NCI-H524 treated with DMSO at 0.1 percent for 48 hours (cell line): ENCODE measurements around the gene AMPD3.

Experiments used
- DNase-seq: peaks from one replicate; lab custom pipeline; 2025; lab: John Stamatoyannopoulos, UW

AMPD3 gene

DNA sequence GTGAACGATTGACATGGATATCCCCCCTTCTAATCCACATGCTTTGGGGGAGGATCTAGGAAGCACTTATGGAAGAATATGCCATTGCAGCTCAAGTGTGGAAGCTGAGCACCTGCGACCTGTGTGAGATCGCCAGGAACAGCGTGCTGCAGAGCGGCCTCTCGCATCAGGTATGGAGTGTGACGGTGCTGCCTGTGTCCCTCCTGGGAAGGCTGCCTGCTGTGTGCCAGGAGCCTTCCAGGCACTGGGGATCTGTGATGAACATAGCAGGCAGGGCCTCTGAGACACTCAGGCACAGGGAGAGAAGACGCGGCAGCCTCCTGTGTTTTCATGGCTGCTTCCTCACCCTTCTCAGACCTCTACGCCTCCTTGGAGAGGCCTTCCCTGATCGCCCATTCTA is 49.4 kb downstream of the AMPD3 start:
- no peak for DNase-seq

- DNase-seq = no peak
Observed at GRCh38 chr11:10505278-10506007, 50.4 kb downstream of the AMPD3 start.

DNA sequence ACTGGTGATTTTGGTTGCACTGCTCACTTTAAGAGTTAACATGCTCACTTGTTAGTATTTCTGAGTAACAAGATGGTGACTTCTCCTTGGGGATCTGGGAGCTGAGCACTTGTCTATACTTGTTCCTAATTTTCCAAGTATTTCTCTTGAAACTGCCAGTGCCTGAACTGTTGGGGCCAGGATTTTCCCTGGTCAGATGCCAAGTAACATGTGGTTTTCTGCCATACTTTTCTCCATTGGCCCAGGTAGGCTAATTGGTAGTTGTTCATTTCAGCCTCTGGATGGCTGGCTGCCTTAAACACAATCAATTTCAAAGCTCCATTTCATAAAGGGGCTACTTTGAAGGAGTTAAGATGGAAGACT is 50.9 kb downstream of the AMPD3 start:
- no peak for DNase-seq

DNA sequence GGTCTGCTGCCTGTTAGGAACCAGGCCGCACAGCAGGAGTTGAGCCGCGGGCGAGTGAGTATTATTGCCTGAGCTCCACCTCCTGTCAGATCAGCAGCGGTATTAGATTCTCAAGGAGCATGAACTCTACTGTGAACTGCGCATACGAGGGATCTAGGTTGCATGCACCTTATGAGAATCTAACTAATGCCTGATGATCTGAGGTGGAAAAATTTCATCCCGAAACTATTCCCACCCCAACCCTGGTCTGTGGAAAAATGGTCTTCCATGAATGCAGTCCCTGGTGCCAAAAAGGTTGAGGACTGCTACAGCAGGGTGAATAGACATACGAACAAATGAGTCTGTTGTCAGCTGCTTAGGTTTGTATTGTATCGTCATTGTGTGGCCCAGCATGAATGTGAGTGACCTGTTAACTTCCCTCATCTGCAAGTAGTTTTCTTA is 56.1 kb downstream of the AMPD3 start:
- DNase-seq = no peak

- DNase-seq = no peak
Observed at GRCh38 chr11:10514202-10514601, 59.1 kb downstream of the AMPD3 start.

- DNase-seq = no peak
Observed at GRCh38 chr11:10514709-10515108, 59.6 kb downstream of the AMPD3 start.

- DNase-seq = no peak
Observed at GRCh38 chr11:10515418-10515817, 60.4 kb downstream of the AMPD3 start.

DNA sequence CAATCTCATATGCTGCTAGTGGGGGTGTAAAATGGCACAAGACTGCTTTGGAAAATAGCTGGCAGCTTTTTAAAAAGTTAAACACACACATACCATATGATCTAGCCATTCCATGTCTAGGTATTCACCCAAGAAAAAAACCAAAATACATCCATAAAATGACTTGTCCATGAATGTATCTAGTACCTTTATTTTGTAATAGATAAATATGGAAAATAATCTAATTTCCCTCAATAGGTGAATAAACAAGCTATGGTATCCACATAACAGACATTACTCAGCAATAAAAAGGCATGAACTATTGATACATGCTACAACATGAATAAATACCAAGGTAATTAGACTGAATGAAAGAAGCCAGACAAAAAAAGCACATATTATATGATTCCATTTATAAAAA is 63.1 kb downstream of the AMPD3 start:
- no peak for DNase-seq

- no peak for DNase-seq
Observed at GRCh38 chr11:10518891-10519290, 63.8 kb downstream of the AMPD3 start.

DNA sequence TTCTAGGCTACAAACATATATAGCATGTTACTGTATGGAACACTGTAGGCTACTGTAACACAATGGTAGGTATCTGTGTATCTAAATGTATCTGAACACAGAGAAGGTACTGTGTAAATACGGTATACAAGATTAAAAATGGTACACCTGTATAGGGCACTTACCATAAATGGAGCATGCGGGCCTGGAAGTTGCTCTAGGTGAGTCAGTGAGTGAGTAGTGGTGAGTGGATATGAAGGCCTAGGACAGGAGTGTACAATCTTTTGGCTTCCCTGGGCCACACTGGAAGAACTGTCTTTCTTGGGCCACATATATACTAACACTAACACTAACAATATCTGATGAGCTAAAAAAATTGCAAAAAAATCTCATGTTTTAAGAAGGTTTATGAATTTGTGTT is 64.6 kb downstream of the AMPD3 start:
- DNase-seq = no peak

- DNase-seq = no peak
Observed at GRCh38 chr11:10520562-10520961, 65.5 kb downstream of the AMPD3 start.

DNA sequence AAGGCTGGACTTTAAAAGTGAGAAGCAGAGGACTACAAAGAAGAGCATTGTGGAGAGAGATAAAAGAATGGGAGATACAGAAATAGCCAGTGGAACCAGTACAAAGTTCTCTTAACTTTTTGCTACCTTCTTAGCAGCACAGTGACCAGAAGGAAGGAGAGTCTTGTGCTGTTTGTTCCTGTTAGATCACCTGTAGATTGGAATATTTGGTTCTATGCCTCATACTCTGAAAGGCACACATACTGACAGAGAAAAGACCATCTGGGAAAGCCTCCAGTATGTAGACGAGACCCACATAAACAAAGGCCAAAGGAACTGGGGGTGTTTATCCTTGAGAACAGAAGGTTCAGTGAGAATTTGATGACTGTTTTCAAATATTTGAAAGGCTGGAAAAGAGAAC is 67.2 kb downstream of the AMPD3 start:
- DNase-seq = no peak

DNA sequence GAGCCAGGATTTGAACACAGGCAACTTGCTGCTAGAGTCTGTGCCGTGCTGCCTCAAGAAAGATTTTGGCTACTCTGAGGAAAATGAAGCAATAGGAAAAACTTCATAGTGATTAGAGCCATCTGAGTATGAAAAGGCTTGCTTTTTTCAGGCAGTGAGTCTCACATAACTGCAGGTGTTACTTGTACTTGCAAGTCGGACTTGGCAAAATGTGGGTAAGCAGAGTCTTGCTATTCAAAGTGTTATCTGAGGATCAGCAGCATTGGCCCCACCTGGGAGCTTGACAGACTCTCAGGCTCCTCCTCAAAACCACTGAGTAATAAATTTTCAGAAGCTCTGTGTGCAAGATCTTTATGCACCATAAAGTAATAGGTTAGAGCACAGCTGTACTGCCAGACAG is 67.9 kb downstream of the AMPD3 start:
- no peak for DNase-seq

GRCh38 chr11:10524471-10524870 is 69.4 kb downstream of the AMPD3 start:
- no peak for DNase-seq

GRCh38 chr11:10526974-10527918 is 72.2 kb downstream of the AMPD3 start:
- DNase-seq = no peak

DNA sequence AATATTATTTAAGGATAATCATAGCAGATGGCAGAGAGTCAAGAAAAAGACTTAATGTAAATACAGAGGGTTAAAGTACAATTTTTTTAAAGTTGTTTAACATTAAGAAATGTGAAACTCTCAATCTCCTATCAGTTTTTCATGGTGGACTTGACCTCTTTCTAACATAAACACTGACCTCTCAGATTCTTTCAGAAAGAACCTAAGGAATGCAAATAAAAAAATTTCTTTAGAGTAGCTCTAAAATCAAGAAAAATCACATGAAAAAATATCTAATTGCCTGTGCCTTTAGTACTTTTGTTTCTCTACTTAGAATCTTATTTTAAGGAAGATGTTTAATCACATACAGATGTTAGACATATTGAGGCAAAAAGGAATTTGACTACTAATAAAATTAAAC is 73.1 kb downstream of the AMPD3 start:
- no peak for DNase-seq

- DNase-seq = no peak
Observed at GRCh38 chr11:10529279-10529678, 74.2 kb downstream of the AMPD3 start.

- no peak for DNase-seq
Observed at GRCh38 chr11:10532526-10532925, 77.5 kb downstream of the AMPD3 start.

GRCh38 chr11:10533323-10533722 is 78.3 kb downstream of the AMPD3 start:
- no peak for DNase-seq

DNA sequence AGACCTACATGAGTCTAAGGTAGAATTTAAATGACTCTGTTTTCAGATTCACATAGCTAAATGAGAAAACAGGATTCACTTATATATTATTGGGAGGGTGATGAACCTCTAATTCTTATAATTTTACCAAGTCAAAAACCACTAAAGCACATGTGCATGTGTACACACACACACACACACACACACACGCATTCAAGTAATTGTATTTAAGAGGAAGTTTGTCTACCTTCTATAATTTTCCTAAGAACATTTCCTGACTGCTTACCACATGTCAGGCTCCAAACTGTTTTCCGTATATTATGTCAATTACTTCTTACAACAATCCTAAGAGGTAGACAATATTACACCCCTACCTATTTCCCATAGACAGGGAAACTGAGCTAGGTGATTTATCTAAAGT is 79.3 kb downstream of the AMPD3 start:
- no peak for DNase-seq

DNA sequence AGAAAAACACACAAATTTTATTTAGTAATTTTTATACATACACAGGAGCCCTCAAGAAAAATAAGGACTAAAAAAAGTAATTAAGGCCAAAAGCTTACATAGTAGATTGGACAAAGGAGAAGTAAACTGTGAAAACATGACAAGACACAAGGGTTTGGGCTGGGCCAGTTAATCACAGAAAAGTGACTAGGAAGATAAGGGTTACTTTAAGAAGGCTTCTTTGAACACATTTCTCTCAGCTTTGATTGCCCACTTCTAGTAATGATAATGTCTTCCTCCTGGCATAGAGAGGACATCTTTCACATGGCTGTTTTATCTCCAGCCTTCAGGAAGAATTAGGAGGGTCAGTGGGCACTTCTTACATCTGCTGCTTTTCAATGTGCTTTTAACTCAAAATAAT is 82.5 kb downstream of the AMPD3 start:
- no peak for DNase-seq

DNA sequence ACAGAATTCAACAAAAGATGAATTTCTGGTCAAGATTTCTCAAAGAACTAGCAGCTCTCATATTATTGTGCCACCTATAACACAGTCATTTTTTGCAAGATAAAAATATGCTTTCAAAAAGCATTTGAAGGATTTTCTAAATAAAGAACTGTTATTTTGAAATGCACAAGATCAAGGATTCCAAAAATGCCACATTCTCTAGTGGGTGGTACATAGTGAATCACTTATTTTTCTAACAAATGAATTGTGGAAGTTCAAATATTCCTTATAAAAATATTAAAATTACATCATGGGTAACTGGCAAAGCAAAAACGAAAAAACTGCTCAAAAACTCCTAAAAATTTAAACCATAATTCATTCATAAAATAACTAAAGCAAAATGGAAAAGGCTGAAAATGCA is 83.9 kb downstream of the AMPD3 start:
- no peak for DNase-seq

- DNase-seq = no peak
Observed at GRCh38 chr11:10539339-10539738, 84.3 kb downstream of the AMPD3 start.
